RWPE2 (cell line): ENCODE results near the gene ADAMTSL2.

Source experiments
- ATAC-seq: fragments of 200-7000 bp; cut with Tn5 transposase; 3 replicates; pipeline ENCODE4 v1.9.1; 2021; ENCODE audit warnings: low read depth
- DNase-seq: peaks from one replicate; pipeline ENCODE4 v3.0.0-alpha.2; 2020; ENCODE audit warnings: low spot score
- H3K27ac ChIP-seq: fragments of 450-650 bp; 2 replicates; pipeline ENCODE4 v1.5.1; 2017; ENCODE audit warnings: mild to moderate bottlenecking; ENCODE audit not compliant: poor library complexity, severe bottlenecking
- H3K27me3 ChIP-seq: fragments of 250-450 bp; sonication (Bioruptor Pico); 2 replicates; pipeline ENCODE4 v1.5.1; 2021; ENCODE audit warnings: mild to moderate bottlenecking, moderate library complexity; ENCODE audit not compliant: insufficient read depth, poor library complexity, severe bottlenecking
- H3K36me3 ChIP-seq: fragments of 250-450 bp; sonication (Bioruptor Pico); 2 replicates; pipeline ENCODE4 v1.5.1; 2020; ENCODE audit warnings: low read depth, mild to moderate bottlenecking, moderate library complexity
- H3K4me1 ChIP-seq: fragments of 250-450 bp; sonication (Bioruptor Pico); 2 replicates; pipeline ENCODE4 v1.5.1; 2021; ENCODE audit warnings: mild to moderate bottlenecking, moderate library complexity; ENCODE audit not compliant: insufficient read depth, poor library complexity, severe bottlenecking
- H3K4me3 ChIP-seq: fragments of 250-450 bp; sonication (Bioruptor Pico); 2 replicates; pipeline ENCODE4 v1.5.1; 2021; ENCODE audit warnings: mild to moderate bottlenecking, moderate library complexity; ENCODE audit not compliant: severe bottlenecking
- H3K9me3 ChIP-seq: fragments of 250-450 bp; sonication (Bioruptor Pico); 2 replicates; pipeline ENCODE4 v1.5.1; 2021; ENCODE audit warnings: mild to moderate bottlenecking, moderate library complexity; ENCODE audit not compliant: severe bottlenecking
- TF ChIP-seq, protein P1 (sequence below): fragments of 450-650 bp; IDR thresholded peaks from one replicate; pipeline ENCODE4 v1.5.1; 2017; ENCODE audit warnings: mild to moderate bottlenecking, moderate library complexity; ENCODE audit not compliant: poor library complexity, severe bottlenecking

The ADAMTSL2 gene

DNA sequence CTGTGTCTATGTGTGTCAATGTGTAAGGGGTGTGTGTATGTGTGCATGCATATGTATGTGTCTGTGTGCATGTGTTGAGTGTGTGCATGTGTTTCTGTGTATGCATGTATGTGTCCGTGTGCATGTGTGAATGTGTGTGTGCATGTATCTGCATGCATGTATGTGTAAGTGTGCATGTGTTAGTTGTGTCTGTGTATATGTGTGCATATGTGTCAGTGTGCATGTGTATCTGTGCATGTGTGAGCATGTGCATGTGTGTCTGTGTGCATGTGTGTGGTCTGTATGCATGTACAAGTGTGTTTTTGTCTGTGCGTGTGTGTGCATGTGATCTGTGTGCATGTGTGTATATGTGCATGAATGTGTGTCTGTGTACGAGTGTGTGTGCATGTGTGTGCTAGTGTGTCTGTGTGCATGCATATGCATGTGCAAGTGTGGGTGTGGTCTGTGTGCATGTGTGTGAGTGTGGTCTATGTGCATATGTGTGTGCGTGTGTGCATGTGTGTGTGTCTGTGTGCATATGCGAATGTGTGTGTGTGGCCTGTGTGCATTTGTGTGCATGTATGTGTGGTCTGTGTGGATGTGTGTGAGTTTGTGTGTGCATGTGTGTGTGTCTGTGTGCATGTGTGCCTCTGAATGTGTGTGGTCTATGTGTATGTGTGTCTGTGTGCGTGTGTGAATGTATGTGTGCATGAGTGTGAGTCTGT lies 65.1 kb downstream of the ADAMTSL2 start:
- ATAC-seq (no peak), DNase-seq (no peak)
- Histone ChIP-seq H3K9me3 (peaks cover 6% of the 10 kb centered on the region), H3K27me3 (no peaks in the 10 kb centered on the region), H3K36me3 (no peaks in the 10 kb centered on the region), H3K4me3 (no peak overlapping the region), H3K4me1 (no peaks in the 10 kb centered on the region), H3K27ac (no peak overlapping the region)
- TF ChIP-seq, protein P1, sequence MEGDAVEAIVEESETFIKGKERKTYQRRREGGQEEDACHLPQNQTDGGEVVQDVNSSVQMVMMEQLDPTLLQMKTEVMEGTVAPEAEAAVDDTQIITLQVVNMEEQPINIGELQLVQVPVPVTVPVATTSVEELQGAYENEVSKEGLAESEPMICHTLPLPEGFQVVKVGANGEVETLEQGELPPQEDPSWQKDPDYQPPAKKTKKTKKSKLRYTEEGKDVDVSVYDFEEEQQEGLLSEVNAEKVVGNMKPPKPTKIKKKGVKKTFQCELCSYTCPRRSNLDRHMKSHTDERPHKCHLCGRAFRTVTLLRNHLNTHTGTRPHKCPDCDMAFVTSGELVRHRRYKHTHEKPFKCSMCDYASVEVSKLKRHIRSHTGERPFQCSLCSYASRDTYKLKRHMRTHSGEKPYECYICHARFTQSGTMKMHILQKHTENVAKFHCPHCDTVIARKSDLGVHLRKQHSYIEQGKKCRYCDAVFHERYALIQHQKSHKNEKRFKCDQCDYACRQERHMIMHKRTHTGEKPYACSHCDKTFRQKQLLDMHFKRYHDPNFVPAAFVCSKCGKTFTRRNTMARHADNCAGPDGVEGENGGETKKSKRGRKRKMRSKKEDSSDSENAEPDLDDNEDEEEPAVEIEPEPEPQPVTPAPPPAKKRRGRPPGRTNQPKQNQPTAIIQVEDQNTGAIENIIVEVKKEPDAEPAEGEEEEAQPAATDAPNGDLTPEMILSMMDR: no peak

DNA sequence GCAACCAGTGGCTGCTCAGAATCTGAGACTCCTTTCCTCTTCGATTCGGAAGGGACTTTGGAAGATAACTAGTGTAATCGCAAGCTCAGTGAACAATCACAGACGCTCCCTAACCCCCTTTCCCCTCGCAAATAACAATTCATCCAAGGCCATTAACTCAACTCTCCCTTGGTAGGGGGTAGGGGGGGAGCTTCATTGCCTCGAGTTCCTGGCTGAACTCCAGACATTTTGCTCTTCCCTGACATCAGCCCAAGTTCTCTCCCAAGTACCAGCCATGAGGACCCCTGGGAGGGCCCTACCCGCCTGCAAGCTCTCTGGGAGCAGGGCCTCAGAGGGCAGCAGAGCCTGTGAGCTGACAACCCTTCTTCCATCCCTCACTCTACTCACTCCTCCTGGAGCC lies 66.2 kb downstream of the ADAMTSL2 start:
- H3K27me3 ChIP-seq: no peaks in the 10 kb centered on the region
- H3K36me3 ChIP-seq: no peaks in the 10 kb centered on the region
- no peaks in the 10 kb centered on the region for H3K4me1 ChIP-seq
- DNase-seq: no peak
- ATAC-seq: no peak
- H3K9me3 ChIP-seq: peaks cover 6% of the 10 kb centered on the region
- no peak overlapping the region for H3K27ac ChIP-seq
- TF ChIP-seq, protein P1: no peak
- no peak overlapping the region for H3K4me3 ChIP-seq

DNA sequence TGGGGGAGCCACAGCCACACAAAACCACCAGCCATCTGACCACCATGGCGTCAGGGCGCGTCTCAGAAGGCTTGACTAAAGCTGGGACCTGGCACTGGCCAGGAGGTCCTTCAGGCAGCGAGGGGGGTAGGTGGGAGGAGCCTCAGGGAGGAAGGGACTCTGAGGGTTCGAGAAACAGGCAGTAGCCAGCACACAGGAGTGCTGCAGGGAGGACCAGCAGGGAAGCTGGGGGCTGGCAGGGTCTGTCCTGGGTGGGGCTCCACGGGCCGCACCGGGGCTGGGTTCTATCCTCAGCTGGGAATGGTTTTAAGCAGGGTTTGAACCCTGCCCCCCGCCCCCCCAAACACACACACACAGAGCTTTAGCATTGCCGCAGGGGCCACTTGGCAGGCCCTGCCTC lies 67.2 kb downstream of the ADAMTSL2 start:
- Histone ChIP-seq H3K27me3 (peaks cover 8% of the 10 kb centered on the region), H3K9me3 (peaks cover 6% of the 10 kb centered on the region), H3K36me3 (no peaks in the 10 kb centered on the region), H3K4me1 (no peaks in the 10 kb centered on the region), H3K27ac (no peak overlapping the region), H3K4me3 (no peak overlapping the region)
- ATAC-seq: no peak
- TF ChIP-seq, protein P1: no peak
- DNase-seq: no peak

DNA sequence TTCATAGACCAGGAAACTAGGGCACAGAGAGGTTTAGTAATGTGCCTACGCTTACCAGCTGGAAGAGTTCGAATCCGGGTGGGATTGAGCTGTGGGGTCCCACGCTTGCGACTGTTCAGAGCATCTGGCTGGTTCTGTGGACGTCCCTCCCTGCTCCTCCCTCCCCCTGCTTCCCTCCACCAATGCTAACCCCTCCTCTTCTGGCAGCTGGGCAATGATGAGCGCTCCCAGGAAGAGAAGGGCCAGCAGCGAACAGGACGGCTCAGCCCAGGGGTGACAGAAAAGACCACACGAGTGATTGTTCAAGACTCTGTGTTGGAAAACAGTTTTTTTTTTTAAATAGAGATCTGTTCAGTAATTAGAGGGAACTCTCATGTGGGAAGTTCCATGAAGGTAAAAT lies 67.8 kb downstream of the ADAMTSL2 start:
- DNase-seq (no peak), ATAC-seq (no peak)
- H3K9me3 ChIP-seq: peaks cover 5% of the 10 kb centered on the region
- no peak overlapping the region for H3K27ac ChIP-seq
- no peak overlapping the region for H3K4me3 ChIP-seq
- H3K4me1 ChIP-seq: no peaks in the 10 kb centered on the region
- no peaks in the 10 kb centered on the region for H3K36me3 ChIP-seq
- TF ChIP-seq, protein P1: no peak
- H3K27me3 ChIP-seq: peaks cover 12% of the 10 kb centered on the region
